Neuron (in vitro differentiated cells): ENCODE measurements around the gene TMEM270.

Source experiments
- H2AFZ ChIP-seq: one replicate; pipeline ENCODE4 v1.6.1; 2013; ENCODE audit warnings: low read depth, mild to moderate bottlenecking, inconsistent platforms, low read length, moderate library complexity
- H3K27me3 ChIP-seq: one replicate; pipeline ENCODE4 v1.6.1; 2013; ENCODE audit warnings: low read length; ENCODE audit not compliant: insufficient read depth
- H3K36me3 ChIP-seq: one replicate; pipeline ENCODE4 v1.6.1; 2013; ENCODE audit warnings: low read length; ENCODE audit not compliant: insufficient read depth
- H3K4me1 ChIP-seq: one replicate; pipeline ENCODE4 v1.6.1; 2013; ENCODE audit warnings: low read length; ENCODE audit not compliant: insufficient read depth
- H3K4me3 ChIP-seq: 2 replicates; pipeline ENCODE4 v1.5.1; 2013; ENCODE audit warnings: mild to moderate bottlenecking, low read length, moderate library complexity
- H3K9me3 ChIP-seq: one replicate; pipeline ENCODE4 v1.6.1; 2013; ENCODE audit warnings: low read length

The TMEM270 gene

GRCh38 chr7:73852500-73852899 lies 8.5 kb upstream of the TMEM270 start:
- no peaks in the 10 kb centered on the region for H3K4me1 ChIP-seq
- no peak overlapping the region for H2AFZ ChIP-seq
- no peaks in the 10 kb centered on the region for H3K9me3 ChIP-seq
- H3K4me3 ChIP-seq = no peak overlapping the region
- no peaks in the 10 kb centered on the region for H3K36me3 ChIP-seq
- peaks cover 4% of the 10 kb centered on the region for H3K27me3 ChIP-seq

- Histone ChIP-seq H3K27me3 (peaks cover 4% of the 10 kb centered on the region), H3K36me3 (no peaks in the 10 kb centered on the region), H2AFZ (no peak overlapping the region), H3K4me3 (no peak overlapping the region), H3K4me1 (no peaks in the 10 kb centered on the region), H3K9me3 (no peaks in the 10 kb centered on the region)
These were observed 4.0 kb upstream of the TMEM270 start for GRCh38 chr7:73856941-73857340.

GRCh38 chr7:73858807-73859206 lies 2.2 kb upstream of the TMEM270 start:
- H3K36me3 ChIP-seq = no peaks in the 10 kb centered on the region
- H2AFZ ChIP-seq = no peak overlapping the region
- peaks cover 4% of the 10 kb centered on the region for H3K27me3 ChIP-seq
- H3K4me3 ChIP-seq = no peak overlapping the region
- H3K4me1 ChIP-seq = no peaks in the 10 kb centered on the region
- no peaks in the 10 kb centered on the region for H3K9me3 ChIP-seq

GRCh38 chr7:73861305-73861704 lies 346 bp downstream of the TMEM270 start:
- H3K9me3 ChIP-seq = no peaks in the 10 kb centered on the region
- H3K27me3 ChIP-seq = peaks cover 4% of the 10 kb centered on the region
- no peak overlapping the region for H2AFZ ChIP-seq
- H3K4me3 ChIP-seq = no peak overlapping the region
- no peaks in the 10 kb centered on the region for H3K36me3 ChIP-seq
- no peaks in the 10 kb centered on the region for H3K4me1 ChIP-seq

- Histone ChIP-seq H2AFZ (no peak overlapping the region), H3K27me3 (no peaks in the 10 kb centered on the region), H3K9me3 (no peaks in the 10 kb centered on the region), H3K36me3 (no peaks in the 10 kb centered on the region), H3K4me1 (no peaks in the 10 kb centered on the region), H3K4me3 (no peak overlapping the region)
These were observed 4.2 kb downstream of the TMEM270 start for GRCh38 chr7:73864981-73865711.

DNA sequence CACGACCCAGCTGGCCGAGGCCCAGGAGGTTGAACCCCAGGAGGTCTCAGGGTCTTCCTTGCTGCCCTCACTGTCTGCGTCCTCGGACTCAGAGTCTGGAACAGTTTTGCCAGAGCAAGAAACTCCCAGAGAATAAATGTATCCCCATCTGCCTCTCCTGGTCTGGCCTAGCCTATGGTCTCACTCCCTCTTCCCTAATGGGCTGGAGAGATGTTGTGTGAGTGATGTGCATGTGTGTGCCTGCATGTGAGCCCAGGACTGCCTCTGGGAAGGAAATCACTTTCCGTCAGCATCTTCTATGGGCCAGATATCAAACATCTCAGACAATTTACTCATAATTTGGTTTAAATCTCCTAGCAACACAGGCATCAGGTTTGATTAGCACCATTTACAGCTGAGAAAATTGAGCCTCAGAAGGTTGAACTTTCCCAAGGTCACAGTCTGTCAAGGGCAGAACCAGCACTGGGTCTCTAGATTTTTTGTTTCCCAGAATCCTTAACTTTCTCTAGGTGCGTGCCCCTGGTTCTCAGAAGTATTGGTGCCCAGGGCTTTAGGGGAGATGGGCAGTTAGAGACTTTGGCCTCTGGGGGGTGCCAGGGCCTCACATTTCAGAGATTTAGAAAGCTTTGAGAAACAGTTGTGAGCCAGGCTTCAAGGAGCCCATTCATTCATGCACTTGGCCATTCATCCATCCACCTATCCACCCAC lies 4.9 kb downstream of the TMEM270 start:
- no peaks in the 10 kb centered on the region for H3K27me3 ChIP-seq
- no peak overlapping the region for H3K4me3 ChIP-seq
- no peak overlapping the region for H2AFZ ChIP-seq
- no peaks in the 10 kb centered on the region for H3K9me3 ChIP-seq
- no peaks in the 10 kb centered on the region for H3K4me1 ChIP-seq
- H3K36me3 ChIP-seq = no peaks in the 10 kb centered on the region

DNA sequence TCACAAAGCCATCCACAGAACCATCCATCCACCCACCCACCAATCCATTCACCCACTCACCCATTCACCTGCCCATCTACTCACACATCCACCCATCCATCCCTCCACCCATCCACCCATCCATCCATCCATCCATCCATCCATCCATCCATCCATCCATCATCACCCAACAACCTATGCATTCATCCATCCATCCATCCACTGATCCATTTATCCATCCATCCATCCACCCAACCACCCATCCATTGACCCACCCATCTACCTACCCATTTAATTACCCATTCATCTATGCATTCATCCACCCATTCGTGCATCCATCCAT lies 5.4 kb downstream of the TMEM270 start:
- H2AFZ ChIP-seq = no peak overlapping the region
- no peaks in the 10 kb centered on the region for H3K9me3 ChIP-seq
- H3K4me1 ChIP-seq = no peaks in the 10 kb centered on the region
- no peaks in the 10 kb centered on the region for H3K36me3 ChIP-seq
- peaks cover 1% of the 10 kb centered on the region for H3K27me3 ChIP-seq
- no peak overlapping the region for H3K4me3 ChIP-seq

GRCh38 chr7:73869011-73869798 lies 8.2 kb downstream of the TMEM270 start:
- H3K36me3 ChIP-seq = no peaks in the 10 kb centered on the region
- H3K27me3 ChIP-seq = peaks cover 4% of the 10 kb centered on the region
- no peaks in the 10 kb centered on the region for H3K4me1 ChIP-seq
- H2AFZ ChIP-seq = no peak overlapping the region
- no peaks in the 10 kb centered on the region for H3K9me3 ChIP-seq
- H3K4me3 ChIP-seq = no peak overlapping the region

DNA sequence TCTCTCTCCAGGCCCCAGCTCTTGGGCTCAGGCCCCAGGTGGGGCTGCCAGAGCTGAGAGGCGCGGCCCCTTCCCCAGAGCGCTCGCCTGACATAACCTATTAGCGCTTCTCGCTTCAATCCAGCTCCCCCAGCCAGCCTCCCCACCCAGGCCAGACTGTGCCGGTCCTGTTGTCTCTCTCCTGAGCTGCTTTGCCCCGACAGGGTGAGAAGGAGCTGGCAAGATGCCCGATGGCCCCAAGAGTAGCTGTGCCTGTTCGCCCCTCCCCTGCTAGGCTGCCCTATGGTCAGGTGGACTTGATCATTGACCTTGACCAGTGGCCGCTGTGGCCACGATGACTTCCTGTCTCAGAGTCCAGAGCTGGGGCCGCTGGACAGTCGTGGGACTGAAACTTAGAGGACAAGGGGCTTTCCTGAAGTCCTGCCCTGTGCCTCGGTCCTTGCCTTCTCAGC lies 9.1 kb downstream of the TMEM270 start:
- H2AFZ ChIP-seq = no peak overlapping the region
- no peaks in the 10 kb centered on the region for H3K4me1 ChIP-seq
- peaks cover 4% of the 10 kb centered on the region for H3K27me3 ChIP-seq
- no peaks in the 10 kb centered on the region for H3K36me3 ChIP-seq
- H3K4me3 ChIP-seq = no peak overlapping the region
- no peaks in the 10 kb centered on the region for H3K9me3 ChIP-seq

- Histone ChIP-seq H3K4me3 (no peak overlapping the region), H3K27me3 (peaks cover 4% of the 10 kb centered on the region), H3K4me1 (no peaks in the 10 kb centered on the region), H3K9me3 (no peaks in the 10 kb centered on the region), H2AFZ (no peak overlapping the region), H3K36me3 (no peaks in the 10 kb centered on the region)
These were observed 10.4 kb downstream of the TMEM270 start for GRCh38 chr7:73871163-73872011.

GRCh38 chr7:73872056-73872908 lies 11.3 kb downstream of the TMEM270 start:
- Histone ChIP-seq H3K27me3 (peaks cover 4% of the 10 kb centered on the region), H2AFZ (no peak overlapping the region), H3K36me3 (no peaks in the 10 kb centered on the region), H3K9me3 (no peaks in the 10 kb centered on the region), H3K4me1 (no peaks in the 10 kb centered on the region), H3K4me3 (no peak overlapping the region)

DNA sequence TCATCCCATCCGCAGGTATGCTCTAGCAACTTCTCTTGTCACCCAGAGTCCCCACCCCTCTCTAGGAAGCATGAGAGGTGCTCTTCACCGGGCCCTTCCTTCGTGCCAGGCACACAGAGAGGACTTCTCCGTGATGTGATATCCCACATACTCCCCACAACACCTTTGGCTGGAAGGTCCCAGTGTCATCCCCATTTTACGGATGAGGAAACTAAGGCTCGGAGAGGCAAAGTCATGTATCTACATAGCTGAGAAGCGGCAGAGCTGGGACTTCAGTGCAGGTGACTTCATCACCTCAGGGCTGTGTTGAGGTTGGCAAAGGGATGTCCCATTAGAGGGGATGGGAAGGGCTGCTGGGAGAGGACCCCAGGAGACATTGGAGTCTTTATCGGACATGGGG lies 15.4 kb downstream of the TMEM270 start:
- no peaks in the 10 kb centered on the region for H3K4me1 ChIP-seq
- peaks cover 8% of the 10 kb centered on the region for H3K27me3 ChIP-seq
- H3K9me3 ChIP-seq = no peaks in the 10 kb centered on the region
- no peak overlapping the region for H3K4me3 ChIP-seq
- H2AFZ ChIP-seq = no peak overlapping the region
- H3K36me3 ChIP-seq = no peaks in the 10 kb centered on the region
